K562 (cell line): ENCODE results near the gene NQO2. TPM values are rescaled to one million over a fixed set of nuclear protein-coding genes. Genes with fewer than 3 reads are reported as not detected.

Source experiments
- FUS ChIP-seq: fragments of 200-400 bp; formaldehyde crosslinking; optimal IDR thresholded peaks from 2 replicates; pipeline ENCODE3; 2017; ENCODE audit warnings: low read depth, low read length
- KDM2B ChIP-seq: fragments of 250-450 bp; sonication (Bioruptor Pico); IDR thresholded peaks from 2 replicates; pipeline ENCODE4 v1.8.0; 2021; ENCODE audit warnings: mild to moderate bottlenecking, moderate library complexity
- MGA ChIP-seq: fragments of 450-650 bp; IDR thresholded peaks from 2 replicates; pipeline ENCODE4 v1.6.1; 2016; ENCODE audit warnings: mild to moderate bottlenecking, moderate library complexity
- OTX1 ChIP-seq: fragments of 450-650 bp; formaldehyde crosslinking; IDR thresholded peaks from 2 replicates; pipeline ENCODE4 v1.4.0; 2022; ENCODE audit warnings: mild to moderate bottlenecking
- ZNF121 ChIP-seq: sonication (generic); formaldehyde crosslinking; conservative IDR thresholded peaks from 2 replicates; pipeline ENCODE4 v1.8.0; 2022; ENCODE audit warnings: missing genetic modification reagents
- ZNF436 ChIP-seq: fragments of 250-450, 450-650 bp; sonication (Bioruptor Pico); formaldehyde crosslinking; IDR thresholded peaks from 2 replicates; pipeline ENCODE4 v1.7.0; 2020; ENCODE audit warnings: mild to moderate bottlenecking
- polyA plus RNA-seq, 8 experiments: library from polyadenylated mRNA; depleted of rRNA in 4 of 8; stranded (reverse) in 5 of 8; unstranded in 3 of 8; fragments of >200 nt; fragmentation: Nextera tagmentation in 2 of 8; fragmentation: Illumina TruSeq in 1 of 8; extraction: Ambion mirVana in 2 of 8; extraction: Trizol in 1 of 8; gene quantifications; 2 replicates each; pipeline versions ENCODE4 v1.2.1 to v1.2.3, GENCODE V29; 2011 to 2014; ENCODE audit warnings: inconsistent platforms in 1 of 8, missing spikeins in 1 of 8
- total RNA-seq, 7 experiments: library from RNA; depleted of rRNA in 6 of 7; stranded (reverse); fragments of >200 nt in 6 of 7; fragmentation: Illumina TruSeq in 2 of 7; extraction: Trizol in 2 of 7; gene quantifications; 2 replicates each; pipeline versions ENCODE4 v1.2.1 to v1.2.3, GENCODE V29; 2011 to 2021; ENCODE audit warnings: low replicate concordance in 1 of 7
- TF ChIP-seq, protein P1 (sequence below): sonication (generic); formaldehyde crosslinking; IDR thresholded peaks from 2 replicates; pipeline ENCODE4 v1.8.1; 2023; ENCODE audit warnings: missing genetic modification reagents, mild to moderate bottlenecking, borderline replicate concordance
- TF ChIP-seq, protein P2 (sequence below): fragments of 250-450 bp; sonication (Bioruptor Pico); IDR thresholded peaks from 2 replicates; pipeline ENCODE4 v1.4.0; 2020; ENCODE audit warnings: mild to moderate bottlenecking

NQO2 gene
- total and polyA plus RNA-seq, 9 of the 15 experiments (the other 6 are each of a cell fraction or from before 2014, with no cell fraction given): 54.6 to 214 (median 116) TPM

DNA sequence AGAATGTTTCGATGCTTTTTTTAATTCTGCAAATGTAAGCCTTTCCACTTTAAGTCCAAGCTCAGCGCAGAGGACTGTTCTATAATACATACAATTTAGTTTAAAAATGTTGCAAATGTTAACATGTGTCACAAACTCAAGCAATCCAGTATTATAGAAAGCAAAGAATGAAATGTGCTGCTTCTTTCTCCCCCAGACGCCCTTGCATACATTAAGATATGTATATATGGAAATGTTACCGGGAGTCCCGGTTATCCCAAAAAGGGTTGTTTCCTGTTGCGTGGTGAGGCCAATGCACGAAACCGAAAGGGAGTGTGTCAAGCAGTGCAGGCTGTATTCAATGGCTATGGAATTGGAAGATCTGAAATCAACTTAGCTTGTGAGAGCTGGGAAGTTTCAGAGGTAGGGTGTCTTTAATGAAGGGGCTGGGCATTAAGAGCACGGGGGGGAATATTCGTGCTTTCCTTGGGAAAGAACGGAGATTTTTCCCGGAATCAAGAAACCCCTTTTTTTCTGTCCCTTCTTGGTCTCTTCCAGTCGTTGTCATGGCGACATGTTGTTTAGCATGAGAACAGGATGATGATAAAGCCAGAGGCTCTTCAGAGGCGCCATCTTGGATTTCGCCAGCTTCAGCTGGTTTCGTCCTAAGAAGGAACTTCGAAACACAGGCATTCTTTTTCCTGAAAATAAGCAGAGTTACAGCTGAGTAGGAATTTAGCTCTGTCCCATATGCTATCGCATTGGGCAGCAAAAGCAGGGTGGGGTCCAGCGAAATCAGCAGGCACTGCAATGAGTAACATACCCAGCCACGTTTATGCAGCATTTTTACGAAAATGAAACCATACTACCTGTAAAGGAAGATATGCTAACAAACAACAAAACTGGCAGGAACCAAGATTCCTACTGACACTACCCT, 10.1 kb upstream of the NQO2 start (continued):
- TF ChIP-seq, protein P1, sequence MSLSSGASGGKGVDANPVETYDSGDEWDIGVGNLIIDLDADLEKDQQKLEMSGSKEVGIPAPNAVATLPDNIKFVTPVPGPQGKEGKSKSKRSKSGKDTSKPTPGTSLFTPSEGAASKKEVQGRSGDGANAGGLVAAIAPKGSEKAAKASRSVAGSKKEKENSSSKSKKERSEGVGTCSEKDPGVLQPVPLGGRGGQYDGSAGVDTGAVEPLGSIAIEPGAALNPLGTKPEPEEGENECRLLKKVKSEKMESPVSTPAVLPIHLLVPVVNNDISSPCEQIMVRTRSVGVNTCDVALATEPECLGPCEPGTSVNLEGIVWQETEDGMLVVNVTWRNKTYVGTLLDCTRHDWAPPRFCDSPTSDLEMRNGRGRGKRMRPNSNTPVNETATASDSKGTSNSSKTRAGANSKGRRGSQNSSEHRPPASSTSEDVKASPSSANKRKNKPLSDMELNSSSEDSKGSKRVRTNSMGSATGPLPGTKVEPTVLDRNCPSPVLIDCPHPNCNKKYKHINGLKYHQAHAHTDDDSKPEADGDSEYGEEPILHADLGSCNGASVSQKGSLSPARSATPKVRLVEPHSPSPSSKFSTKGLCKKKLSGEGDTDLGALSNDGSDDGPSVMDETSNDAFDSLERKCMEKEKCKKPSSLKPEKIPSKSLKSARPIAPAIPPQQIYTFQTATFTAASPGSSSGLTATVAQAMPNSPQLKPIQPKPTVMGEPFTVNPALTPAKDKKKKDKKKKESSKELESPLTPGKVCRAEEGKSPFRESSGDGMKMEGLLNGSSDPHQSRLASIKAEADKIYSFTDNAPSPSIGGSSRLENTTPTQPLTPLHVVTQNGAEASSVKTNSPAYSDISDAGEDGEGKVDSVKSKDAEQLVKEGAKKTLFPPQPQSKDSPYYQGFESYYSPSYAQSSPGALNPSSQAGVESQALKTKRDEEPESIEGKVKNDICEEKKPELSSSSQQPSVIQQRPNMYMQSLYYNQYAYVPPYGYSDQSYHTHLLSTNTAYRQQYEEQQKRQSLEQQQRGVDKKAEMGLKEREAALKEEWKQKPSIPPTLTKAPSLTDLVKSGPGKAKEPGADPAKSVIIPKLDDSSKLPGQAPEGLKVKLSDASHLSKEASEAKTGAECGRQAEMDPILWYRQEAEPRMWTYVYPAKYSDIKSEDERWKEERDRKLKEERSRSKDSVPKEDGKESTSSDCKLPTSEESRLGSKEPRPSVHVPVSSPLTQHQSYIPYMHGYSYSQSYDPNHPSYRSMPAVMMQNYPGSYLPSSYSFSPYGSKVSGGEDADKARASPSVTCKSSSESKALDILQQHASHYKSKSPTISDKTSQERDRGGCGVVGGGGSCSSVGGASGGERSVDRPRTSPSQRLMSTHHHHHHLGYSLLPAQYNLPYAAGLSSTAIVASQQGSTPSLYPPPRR (CRISPR knock-in tag): 0 out of 2 replicates have a peak, but pooled peaks have one; percentile 9
- TF ChIP-seq ZNF436 (CRISPR knock-in tag) (no peak), ZNF121 (CRISPR knock-in tag) (peak; percentile 36), MGA (no peak), KDM2B (CRISPR knock-in tag) (no peak; the same call in 1 of the 2 replicates), OTX1 (CRISPR knock-in tag) (peak; percentile 83), FUS (no peak)
- TF ChIP-seq, protein P2, sequence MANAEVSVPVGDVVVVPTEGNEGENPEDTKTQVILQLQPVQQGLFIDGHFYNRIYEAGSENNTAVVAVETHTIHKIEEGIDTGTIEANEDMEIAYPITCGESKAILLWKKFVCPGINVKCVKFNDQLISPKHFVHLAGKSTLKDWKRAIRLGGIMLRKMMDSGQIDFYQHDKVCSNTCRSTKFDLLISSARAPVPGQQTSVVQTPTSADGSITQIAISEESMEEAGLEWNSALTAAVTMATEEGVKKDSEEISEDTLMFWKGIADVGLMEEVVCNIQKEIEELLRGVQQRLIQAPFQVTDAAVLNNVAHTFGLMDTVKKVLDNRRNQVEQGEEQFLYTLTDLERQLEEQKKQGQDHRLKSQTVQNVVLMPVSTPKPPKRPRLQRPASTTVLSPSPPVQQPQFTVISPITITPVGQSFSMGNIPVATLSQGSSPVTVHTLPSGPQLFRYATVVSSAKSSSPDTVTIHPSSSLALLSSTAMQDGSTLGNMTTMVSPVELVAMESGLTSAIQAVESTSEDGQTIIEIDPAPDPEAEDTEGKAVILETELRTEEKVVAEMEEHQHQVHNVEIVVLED: peak; percentile 35
